Measurements from ENCODE around the gene TRAPPC3L. TPM values are rescaled to one million over a fixed set of nuclear protein-coding genes. Genes with fewer than 3 reads are reported as not detected.

TRAPPC3L gene
- total RNA-seq, 1 experiment from 2014 or later = not detected

GRCh38 chr6:116508527-116508926 lies 37.0 kb downstream of the TRAPPC3L start:
- H3K27ac ChIP-seq (ENCODE audit: low read length) = no peak overlapping the region
- BruUV-seq (replicated peaks) = no TSS peak
- POLR2A ChIA-PET = no interaction called here
- CTCF ChIA-PET = no interaction called here
- H3K27me3 ChIP-seq (ENCODE audit: control insufficient read depth, insufficient read depth, low read length) = peaks cover 9% of the 10 kb centered on the region; the same call in 1 of the 2 replicates
- no peak overlapping the region for H3K4me3 ChIP-seq (ENCODE audit: low read depth in 2 of 2, low read length in 2 of 2)
- H3K9me3 ChIP-seq (ENCODE audit: control insufficient read depth, insufficient read depth, low read depth, low read length) = no peaks in the 10 kb centered on the region
- ATAC-seq (no peak), DNase-seq (ENCODE audit: low read depth, low spot score) (no peak)
- TF ChIP-seq TCF7L2 (IDR thresholded peaks at IDR 0.05; ENCODE audit: low read depth, low read length) (no peak), SIN3A (IDR thresholded peaks at IDR 0.05; ENCODE audit: borderline replicate concordance, insufficient read depth, low read depth, low read length) (no peak), CTCF (IDR thresholded peaks at IDR 0.05) (no peak), POLR2AphosphoS5 (IDR thresholded peaks at IDR 0.05; ENCODE audit: low read depth, low read length) (no peak)
- TF ChIP-seq, protein P1, sequence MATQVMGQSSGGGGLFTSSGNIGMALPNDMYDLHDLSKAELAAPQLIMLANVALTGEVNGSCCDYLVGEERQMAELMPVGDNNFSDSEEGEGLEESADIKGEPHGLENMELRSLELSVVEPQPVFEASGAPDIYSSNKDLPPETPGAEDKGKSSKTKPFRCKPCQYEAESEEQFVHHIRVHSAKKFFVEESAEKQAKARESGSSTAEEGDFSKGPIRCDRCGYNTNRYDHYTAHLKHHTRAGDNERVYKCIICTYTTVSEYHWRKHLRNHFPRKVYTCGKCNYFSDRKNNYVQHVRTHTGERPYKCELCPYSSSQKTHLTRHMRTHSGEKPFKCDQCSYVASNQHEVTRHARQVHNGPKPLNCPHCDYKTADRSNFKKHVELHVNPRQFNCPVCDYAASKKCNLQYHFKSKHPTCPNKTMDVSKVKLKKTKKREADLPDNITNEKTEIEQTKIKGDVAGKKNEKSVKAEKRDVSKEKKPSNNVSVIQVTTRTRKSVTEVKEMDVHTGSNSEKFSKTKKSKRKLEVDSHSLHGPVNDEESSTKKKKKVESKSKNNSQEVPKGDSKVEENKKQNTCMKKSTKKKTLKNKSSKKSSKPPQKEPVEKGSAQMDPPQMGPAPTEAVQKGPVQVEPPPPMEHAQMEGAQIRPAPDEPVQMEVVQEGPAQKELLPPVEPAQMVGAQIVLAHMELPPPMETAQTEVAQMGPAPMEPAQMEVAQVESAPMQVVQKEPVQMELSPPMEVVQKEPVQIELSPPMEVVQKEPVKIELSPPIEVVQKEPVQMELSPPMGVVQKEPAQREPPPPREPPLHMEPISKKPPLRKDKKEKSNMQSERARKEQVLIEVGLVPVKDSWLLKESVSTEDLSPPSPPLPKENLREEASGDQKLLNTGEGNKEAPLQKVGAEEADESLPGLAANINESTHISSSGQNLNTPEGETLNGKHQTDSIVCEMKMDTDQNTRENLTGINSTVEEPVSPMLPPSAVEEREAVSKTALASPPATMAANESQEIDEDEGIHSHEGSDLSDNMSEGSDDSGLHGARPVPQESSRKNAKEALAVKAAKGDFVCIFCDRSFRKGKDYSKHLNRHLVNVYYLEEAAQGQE (IDR thresholded peaks at IDR 0.05; ENCODE audit: insufficient read depth in 1 of 2, low read depth in 2 of 2, low read length in 1 of 2) = no peak
- intact Hi-C loops (cut with micrococcal nuclease; ENCODE audit: unreplicated experiment) (no loop called here), in situ Hi-C loops (cut with HindIII; ENCODE audit: low pct_unique_long_range_greater_than_20kb, low sequenced_read_pairs) (no loop called here)
- H3K4me1 ChIP-seq (ENCODE audit: control insufficient read depth, insufficient read depth, low read length) = 0 out of 2 replicates have a peak, but pooled peaks cover 4% of the 10 kb centered on the region
- no peaks in the 10 kb centered on the region for H3K36me3 ChIP-seq (ENCODE audit: control insufficient read depth, insufficient read depth, low read length)

- BruUV-seq (replicated peaks) = no TSS peak
- in situ Hi-C loops (cut with HindIII; ENCODE audit: low pct_unique_long_range_greater_than_20kb, low sequenced_read_pairs) = no loop called here
- POLR2A ChIA-PET = no interaction called here
Measured at GRCh38 chr6:116507324-116507723, 38.2 kb downstream of the TRAPPC3L start.

More at GRCh38 chr6:116507324-116507723, 38.2 kb downstream of the TRAPPC3L start:
- H3K4me1 ChIP-seq (ENCODE audit: control insufficient read depth, insufficient read depth, low read length) = 0 out of 2 replicates have a peak, but pooled peaks cover 4% of the 10 kb centered on the region
- no peaks in the 10 kb centered on the region for H3K36me3 ChIP-seq (ENCODE audit: control insufficient read depth, insufficient read depth, low read length)
- no peaks in the 10 kb centered on the region for H3K9me3 ChIP-seq (ENCODE audit: control insufficient read depth, insufficient read depth, low read depth, low read length)
- no peak for TF ChIP-seq POLR2AphosphoS5 (IDR thresholded peaks at IDR 0.05; ENCODE audit: low read depth, low read length)
- TF ChIP-seq SIN3A (IDR thresholded peaks at IDR 0.05; ENCODE audit: borderline replicate concordance, insufficient read depth, low read depth, low read length) = no peak
- TF ChIP-seq TCF7L2 (IDR thresholded peaks at IDR 0.05; ENCODE audit: low read depth, low read length) = no peak
- TF ChIP-seq, protein P1 (IDR thresholded peaks at IDR 0.05; ENCODE audit: insufficient read depth in 1 of 2, low read depth in 2 of 2, low read length in 1 of 2) = no peak
- no peak for TF ChIP-seq CTCF (IDR thresholded peaks at IDR 0.05)
- H3K4me3 ChIP-seq (ENCODE audit: low read depth in 2 of 2, low read length in 2 of 2) = no peak overlapping the region
- ATAC-seq (no peak), DNase-seq (ENCODE audit: low read depth, low spot score) (no peak)
- intact Hi-C loops (cut with micrococcal nuclease; ENCODE audit: unreplicated experiment) = no loop called here
- no peak overlapping the region for H3K27ac ChIP-seq (ENCODE audit: low read length)
- CTCF ChIA-PET = no interaction called here
- H3K27me3 ChIP-seq (ENCODE audit: control insufficient read depth, insufficient read depth, low read length) = peaks cover under 1% of the 10 kb centered on the region; the same call in 1 of the 2 replicates
